HG02981 (cell line): ENCODE data around the gene ZNF117.
"Not testable (repeated sequence)": the region's sequence is repeated elsewhere in the genome, so short reads cannot be mapped to it uniquely, and the experiment has no call there.

Experiments used
- ATAC-seq: cut with Tn5 transposase; IDR thresholded peaks from one replicate; pipeline ENCODE4 v1.9.1; 2021; ENCODE audit warnings: mild to moderate bottlenecking, moderate library complexity; ENCODE audit not compliant: unreplicated experiment

The ZNF117 gene

DNA sequence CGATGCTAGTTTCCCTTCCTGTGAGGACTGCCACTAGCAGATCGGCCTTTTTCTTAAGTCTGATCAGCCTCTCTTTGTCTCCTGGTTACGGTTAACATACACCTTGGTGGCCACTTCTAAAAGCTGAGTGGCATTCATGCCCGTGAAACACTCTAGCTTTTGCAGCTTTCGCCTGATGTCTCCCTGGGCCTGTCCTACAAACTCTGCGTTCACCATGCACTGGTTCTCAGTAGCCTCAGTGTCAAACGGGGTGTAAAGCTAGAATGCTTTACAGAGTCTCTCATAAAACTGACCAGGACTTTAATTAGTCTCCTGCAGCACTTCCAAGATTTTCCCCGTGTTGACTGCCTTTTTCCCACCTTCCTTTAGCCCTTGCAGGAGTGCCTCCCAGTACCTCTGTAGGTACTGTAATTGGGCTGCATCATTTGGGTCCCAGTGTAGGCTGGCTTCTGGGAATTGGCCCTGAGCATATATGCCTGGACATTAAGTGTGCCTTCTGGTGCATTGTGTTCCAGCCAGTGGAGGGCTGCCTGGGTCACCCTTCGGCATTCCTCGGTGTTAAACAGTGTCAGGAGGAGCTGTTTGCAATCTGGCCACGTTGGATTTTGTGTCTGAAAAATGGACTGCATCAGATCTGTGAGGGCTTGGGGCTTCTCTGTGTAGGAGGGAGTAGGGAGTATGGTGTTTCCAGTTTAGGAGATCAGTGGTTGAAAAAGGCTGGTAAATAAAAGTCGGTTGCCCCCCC lies 6.5 kb upstream of the ZNF117 start:
- ATAC-seq, result no peak

DNA sequence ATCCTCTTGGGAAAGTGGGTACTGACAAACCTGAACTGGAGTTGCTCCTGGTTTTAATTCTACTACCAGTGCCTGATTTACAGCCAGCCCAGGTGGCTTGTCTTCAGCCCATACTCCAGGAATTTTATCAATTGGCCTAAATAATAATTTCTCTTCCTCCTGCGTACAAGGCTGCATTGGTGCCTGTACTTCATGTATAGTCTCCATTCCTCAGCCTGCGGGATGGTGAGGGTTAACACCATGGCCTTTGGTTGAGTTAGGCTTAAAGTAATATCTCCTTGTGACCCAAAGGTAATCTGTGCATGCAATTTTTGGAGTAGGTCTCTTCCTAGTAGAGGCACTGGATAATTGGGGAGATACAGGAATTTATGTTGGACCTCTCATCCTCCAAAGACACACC lies 5.5 kb upstream of the ZNF117 start:
- no peak for ATAC-seq

DNA sequence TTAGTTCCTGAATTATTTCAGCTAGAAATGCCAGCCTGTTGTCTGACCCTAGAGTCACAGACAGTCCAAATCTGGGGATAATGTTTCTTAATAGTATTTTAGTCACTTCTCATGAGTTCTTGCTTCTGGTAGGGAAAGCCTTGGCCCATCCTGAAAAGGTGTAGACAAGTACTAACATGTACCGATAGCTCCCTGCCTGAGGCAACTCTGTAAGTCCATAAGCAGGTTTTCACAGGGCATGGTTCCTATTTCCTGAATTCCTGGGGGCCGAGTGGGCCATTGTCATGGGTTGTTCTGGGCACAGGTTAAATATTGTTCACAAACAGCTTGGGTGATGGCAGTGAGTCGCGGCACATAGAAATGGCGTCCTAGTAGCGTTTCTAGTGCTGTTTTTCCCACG lies 3.1 kb upstream of the ZNF117 start:
- ATAC-seq, result no peak

DNA sequence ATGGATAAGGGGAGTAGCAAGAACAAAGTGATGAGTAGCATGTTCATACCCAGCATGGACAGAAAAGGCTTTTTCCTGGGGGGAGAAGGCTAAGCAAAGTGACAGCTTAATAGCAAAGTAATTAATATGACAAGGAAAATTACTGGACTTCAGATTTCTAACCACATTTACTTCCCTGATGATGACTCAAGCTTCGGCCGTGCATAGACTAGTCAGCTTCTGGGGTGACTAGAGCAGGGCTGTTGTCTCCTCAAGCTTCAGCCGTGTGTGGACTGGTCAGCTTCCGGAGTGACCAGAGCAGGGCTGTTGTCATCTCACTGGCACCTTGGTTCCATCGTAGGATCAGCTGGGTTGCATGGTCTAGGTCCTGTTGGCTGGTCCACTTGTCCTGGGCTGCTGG lies 2.1 kb upstream of the ZNF117 start:
- no peak for ATAC-seq

DNA sequence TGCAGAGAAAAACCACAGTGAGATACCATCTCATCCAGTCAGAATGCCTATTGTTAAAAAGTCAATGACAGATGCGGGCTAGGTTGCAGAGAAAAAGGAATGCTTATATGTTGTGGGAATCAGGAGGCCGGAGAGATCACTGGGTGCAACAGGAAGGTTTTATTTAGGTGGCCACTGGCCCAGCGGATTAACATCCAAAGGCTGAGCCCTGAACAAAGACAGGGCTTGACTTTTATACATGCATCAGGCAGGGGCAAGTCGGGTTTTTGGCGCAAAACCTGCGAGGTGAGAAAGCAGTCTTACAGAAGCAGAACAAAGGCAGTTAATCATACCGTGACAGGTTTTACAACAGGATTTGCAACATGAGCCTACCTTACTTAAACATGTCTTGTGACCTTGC lies 620 bp downstream of the ZNF117 start:
- no peak for ATAC-seq

DNA sequence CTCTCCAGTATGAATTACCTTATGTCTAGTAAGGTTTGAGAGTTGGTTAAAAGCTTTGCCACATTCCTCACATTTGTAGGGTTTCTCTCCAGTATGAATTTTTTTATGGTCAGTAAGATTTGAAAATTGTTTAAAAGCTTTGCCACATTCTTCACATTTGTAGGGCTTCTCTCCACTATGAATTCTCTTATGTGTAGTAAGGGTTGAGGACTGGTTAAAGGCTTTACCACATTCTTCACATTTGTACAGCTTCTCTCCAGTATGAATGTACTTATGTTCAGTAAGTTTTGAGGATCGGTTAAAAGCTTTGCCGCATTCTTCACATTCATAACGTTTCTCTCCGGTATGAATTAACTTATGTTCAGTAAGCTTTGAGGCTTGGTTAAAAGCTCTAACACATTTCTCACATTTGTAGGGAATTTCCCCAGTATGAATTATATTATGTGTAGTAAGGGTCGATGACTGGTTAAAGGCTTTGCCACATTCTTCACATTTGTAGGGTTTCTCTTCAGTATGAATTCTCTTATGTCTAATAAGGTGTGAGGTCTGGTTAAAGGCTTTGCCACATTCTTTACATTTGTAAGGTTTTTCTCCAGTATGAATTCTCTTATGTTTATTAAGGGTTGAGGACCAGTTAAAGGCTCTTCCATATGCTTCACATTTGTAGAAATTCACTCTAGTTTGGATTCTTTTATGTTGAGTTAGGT lies 12.2 kb downstream of the ZNF117 start:
- ATAC-seq, result no peak

DNA sequence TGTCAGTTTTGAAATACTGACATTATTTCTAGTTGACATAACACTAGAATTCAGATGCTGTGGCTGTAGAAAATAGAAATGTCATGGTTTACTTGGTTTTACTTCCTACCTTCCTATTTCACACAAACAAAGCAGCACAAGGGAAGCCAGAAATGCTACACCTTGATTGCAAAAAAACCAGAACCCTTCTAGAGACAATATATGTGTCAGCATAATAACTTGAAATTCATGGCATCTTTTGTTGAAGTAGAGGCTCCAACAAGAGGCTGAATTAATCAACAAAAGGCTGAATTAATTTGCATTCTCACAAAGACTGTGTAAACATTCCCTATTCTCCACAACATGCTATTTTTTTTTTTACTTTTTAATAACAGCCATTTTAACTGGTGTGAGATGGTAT lies 25.2 kb downstream of the ZNF117 start:
- no peak for ATAC-seq

DNA sequence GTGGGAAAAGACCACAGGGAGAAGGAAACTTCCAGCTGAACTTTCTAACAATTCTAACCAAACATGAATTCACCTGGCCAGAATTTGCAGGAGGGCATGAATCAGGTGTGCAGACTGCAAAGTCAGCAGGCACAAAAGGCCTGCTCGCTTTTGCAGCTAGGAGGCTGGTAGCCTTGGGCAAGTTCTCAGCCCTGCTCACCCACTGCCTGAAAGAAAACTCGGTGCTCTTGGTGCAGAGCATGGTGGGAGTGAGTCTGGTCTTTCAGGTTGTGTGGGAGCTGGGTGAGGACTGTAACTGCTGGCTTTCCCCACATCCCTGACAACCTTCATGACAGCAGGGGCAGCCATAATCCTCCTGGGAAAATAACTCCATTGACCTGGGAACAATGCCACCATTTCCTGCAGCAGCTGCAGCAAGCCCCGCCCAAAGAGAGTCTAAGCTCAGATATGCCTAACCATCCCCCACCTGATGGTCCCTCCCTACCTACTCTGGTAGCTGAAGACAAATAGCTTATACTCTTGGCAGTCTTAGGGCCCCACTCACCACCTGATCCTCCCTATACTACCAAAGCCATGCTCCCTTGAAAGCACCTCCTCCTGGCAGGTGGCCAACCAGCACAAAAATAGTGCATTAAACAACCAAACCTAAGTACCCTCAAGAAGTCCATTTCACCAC lies 31.6 kb downstream of the ZNF117 start:
- no peak for ATAC-seq

DNA sequence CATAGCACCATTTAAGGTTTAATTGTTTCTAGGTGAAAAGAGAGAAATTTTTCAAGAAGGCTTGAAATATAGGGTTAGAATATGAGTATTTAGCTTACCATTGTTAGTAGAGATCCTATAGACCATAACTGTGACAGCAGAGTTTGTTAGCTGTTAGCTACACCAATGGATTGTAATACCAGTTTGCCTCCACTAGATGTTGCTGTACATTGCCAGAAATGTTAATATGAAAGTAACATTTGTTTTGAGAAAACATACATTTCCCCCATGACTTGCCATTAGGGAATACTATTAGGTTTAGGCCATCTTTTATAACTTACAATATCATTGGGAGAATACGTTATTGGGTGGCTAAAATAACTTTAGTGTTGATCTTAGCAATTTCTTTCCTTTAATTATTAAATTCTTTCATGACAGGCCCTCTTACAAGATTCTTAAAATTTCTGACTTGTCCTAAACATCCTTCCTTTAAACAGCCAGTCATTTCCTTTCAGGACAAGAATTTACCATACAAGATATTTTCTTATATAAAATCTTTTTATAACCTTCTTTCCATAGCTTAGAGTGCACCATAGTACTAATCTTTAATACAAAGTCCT lies 39.5 kb downstream of the ZNF117 start:
- no peak for ATAC-seq

DNA sequence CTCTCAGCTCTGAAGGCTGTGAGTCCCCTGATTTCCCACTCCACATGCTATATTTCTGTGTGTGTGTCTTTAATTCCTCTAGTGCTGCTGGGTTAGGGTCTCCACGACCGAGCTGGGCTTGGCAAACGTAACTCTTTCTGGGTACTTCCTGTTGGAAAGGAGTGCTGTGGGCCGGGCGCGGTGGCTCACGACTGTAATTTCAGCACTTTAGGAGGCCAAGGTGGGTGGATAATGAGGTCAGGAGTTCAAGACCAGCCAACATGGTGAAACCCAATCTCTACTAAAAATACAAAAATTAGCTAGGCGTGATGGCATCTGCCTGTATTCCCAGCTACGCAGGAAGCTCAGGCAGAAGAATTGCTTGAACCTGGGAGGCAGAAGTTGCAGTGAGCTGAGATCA lies 40.2 kb downstream of the ZNF117 start:
- ATAC-seq, result not testable (repeated sequence)

DNA sequence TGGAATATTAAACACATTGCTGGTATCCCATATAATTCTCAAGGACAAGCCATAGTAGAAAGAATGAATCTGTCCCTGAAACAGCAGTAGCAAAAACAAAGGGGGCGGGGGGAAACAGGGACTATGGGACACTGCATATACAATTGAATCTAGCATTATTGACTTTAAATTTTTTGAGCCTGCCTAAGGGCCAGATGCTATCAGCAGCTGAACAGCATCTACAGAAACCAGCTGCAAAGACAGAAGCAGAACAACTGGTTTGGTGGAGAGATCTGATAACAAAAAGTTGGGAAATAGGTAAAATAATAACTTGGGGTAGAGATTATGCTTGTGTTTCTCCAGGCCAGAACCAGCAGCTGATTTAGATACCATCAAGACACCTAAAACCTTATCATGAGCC lies 42.1 kb downstream of the ZNF117 start:
- not testable (repeated sequence) for ATAC-seq

DNA sequence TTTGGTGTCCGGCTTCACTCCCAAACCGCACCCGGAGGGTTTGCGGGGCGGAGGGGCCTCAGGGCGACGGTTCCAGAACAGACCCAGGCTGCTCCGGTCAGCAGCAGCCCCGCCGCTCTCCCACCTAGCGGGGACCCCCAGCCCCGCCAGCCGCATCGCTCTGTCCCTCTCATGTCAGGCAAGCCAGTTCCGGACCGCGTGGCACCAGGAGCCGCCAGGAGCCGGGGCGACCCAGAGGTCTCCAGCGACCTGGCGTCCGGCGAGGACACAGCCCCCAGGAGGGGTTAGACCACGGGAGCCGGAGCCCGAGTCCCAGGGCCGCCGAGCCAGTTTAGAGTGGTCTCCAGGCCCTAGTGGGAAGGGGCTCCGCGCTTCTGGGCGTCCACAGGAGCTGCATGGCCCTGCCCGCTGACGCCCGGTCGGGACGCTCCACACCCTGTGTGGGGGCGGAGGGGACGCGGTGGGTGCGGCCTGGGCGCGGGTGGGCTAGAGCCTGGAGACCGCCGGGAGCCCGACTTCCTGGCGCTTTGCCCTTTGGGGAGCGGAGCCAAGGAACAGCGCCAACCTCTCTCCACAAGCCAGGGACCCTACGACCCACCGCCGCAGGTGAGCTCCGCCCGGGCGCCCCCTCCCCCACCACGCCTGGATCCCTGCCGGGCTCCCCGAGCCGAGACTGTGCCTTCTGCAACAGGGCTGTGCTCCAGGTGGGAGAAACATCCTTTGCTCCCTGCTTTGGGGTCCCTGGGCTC lies 43.4 kb downstream of the ZNF117 start:
- ATAC-seq, result no peak

DNA sequence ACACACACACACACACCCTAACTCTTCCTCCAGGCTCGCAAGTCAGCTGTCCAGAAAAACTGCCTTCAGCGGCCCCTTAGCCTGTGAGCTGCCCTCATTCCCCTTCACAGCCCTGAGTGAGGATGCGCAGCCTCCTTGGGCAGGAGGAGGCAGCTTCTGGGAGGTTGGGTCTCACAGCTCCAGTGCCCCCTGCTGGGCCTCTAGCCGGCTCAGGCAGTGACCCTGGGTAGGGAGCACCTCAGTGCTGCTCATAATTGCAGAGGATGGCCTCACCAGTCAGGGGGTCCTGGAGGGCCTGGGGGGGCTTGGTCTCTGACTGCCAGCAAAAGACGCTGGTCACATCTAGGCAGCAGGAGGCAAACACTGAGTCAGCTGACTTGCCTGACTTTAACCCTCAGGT lies 44.1 kb downstream of the ZNF117 start:
- no peak for ATAC-seq

DNA sequence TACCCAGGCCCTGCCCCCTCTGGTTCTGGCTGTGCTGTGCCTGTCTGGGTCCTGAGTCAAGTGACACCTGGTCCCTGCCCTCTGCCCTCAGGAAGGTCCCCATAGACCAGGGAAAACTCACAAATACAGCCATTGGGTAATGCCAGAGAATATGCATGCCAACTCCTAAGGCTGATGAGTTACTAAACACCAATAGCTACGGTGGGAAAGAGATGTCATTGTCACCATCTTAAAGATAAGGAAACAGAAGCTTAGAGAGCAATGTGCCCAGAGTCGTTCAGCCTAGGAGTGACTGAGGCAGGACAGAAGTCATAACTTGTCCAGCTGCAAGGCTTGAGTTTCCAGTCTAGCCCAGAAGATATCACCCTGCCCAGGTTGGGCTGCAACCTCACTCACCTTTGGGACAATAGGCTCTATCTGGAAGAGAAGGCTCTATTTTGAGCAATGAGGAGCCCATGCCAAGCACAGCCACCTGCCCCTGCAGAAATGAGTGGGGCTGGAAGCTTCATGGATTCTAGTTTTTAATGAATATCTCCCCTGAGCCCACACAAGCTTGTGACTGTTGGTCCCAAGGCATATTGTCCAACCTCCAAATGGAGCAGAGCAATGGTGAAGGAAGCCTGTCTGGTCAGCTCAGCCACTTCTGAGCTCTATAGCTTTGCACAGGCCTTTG lies 45.2 kb downstream of the ZNF117 start:
- ATAC-seq, result no peak

DNA sequence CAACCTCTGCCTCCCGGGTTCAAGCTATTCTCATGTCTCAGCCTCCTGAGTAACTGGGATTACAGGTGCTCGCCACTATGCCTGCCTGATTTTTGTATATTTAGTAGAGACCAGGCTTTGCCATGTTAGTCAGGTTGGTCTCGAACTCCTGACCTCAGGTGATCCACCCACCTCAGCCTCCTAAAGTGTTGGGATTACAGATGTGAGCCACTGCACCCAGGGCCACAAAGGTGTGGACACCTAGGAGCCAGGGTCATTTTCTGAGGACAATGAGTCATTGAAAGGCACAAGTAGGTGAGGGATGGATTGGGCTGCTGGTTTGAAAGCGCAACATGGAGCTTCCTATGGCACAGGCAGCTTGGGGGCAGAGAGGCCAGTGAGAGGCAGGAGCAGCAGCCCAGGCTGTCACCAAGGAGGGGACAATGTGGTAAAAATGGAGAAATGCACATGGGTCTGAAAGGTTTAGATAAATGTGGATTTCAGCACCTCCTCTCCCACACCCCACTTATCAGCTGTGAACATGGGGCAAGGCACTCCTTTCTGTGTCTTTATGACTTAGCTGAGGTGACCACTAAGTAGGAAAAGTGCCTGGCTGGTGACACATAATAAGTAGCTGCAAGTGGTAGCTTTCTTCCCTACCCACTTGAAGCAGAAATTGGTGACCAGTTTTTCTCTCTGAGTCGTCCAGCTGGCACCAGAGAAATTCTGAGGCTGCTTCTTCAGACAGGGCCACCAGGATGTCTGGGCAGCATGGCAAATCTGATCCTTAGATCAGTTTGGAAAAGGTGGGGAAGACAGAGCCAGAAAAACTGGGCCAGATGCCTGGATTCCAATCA lies 46.0 kb downstream of the ZNF117 start:
- not testable (repeated sequence) for ATAC-seq

DNA sequence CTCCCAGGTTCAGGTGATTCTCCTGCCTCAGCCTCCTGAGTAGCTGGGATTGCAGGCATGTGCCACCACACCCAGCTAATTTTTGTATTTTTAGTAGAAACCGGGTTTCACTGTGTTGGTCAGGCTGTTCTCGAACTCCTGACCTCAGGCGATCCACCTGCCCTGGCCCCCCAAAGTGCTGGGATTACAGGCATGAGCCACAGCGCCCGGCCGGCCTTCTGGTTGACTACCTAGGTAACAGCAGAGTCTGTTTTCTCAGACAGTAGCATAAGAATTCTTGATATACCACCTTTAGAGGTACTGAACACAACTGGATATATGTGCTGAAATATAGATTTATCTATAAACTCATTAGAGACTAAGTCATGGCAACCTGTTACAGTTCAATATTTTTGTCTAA lies 50.8 kb downstream of the ZNF117 start:
- not testable (repeated sequence) for ATAC-seq

DNA sequence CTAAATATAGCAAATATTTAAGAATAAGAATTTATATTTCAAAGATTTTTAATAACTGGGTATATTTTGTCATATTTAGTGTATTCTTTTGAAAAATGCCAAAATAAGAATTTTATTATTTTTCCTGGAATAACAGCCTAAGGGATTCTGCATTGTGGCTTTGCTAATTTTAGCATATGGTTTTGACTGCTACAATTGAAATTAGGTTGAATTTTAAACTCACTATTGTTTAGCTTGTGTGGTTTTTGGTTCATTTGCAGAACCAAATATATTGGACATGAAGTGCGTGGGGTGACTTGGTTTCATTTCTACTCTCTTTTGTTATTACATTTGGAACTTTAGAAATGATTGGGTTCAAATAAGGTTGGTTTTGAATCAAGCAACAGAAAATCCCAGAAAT lies 52.3 kb downstream of the ZNF117 start:
- no peak for ATAC-seq

DNA sequence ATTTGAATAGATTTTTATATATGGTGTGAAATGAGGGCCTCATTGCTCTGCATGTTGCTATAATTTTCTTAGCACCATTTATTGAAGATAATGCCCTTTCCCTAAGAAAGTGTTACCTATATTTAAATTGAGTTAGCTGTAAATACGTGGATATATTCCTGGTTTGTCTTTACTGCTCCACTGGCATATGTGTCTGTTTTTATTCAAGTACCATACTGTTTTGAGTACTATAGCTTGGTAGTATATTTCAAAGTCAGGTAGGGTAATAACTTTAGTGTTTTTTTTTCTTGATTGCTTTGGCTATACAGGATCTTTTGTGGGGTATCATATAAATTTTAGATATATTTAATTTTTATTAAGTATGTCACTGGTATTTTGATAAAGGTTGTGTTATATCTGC lies 56.4 kb downstream of the ZNF117 start:
- ATAC-seq, result no peak
